Nephron (organoid): ENCODE data around the gene B4GALNT2.
"Not testable (repeated sequence)": the region's sequence is repeated elsewhere in the genome, so short reads cannot be mapped to it uniquely, and the experiment has no call there.

Source experiments
- H3K27ac Mint-ChIP-seq, 3 experiments: 2 replicates each; pipeline ENCODE4 v1.8.0; 2020; ENCODE audit warnings: mixed read lengths in 3 of 3, mild to moderate bottlenecking in 2 of 3, moderate library complexity in 1 of 3
- H3K27me3 Mint-ChIP-seq: 2 replicates; pipeline ENCODE4 v1.8.0; 2021; ENCODE audit warnings: low read depth, mild to moderate bottlenecking, moderate library complexity, mixed read lengths
- H3K36me3 Mint-ChIP-seq: 2 replicates; pipeline ENCODE4 v1.8.0; 2020; ENCODE audit warnings: low read depth, mixed read lengths
- H3K4me1 Mint-ChIP-seq: 2 replicates; pipeline ENCODE4 v1.8.0; 2020; ENCODE audit warnings: mixed read lengths
- H3K4me3 Mint-ChIP-seq, 3 experiments: 2 replicates each; pipeline ENCODE4 v1.8.0; 2020; ENCODE audit warnings: mild to moderate bottlenecking in 3 of 3, mixed read lengths in 3 of 3, moderate library complexity in 2 of 3
- H3K9me3 Mint-ChIP-seq: 2 replicates; pipeline ENCODE4 v1.8.0; 2020; ENCODE audit warnings: mixed read lengths
- CTCF ChIP-seq, 3 experiments: fragments of 200-600 bp; sonication (generic); IDR thresholded peaks; one replicate each; pipeline ENCODE4 v1.5.0; 2021; ENCODE audit warnings: antibody characterized with exemption in 3 of 3; ENCODE audit not compliant: unreplicated experiment in 3 of 3

The B4GALNT2 gene

GRCh38 chr17:49125449-49125848 lies 7.1 kb upstream of the B4GALNT2 start:
- H3K27me3 Mint-ChIP-seq, result peaks cover 36% of the 10 kb centered on the region
- peaks cover 35% of the 10 kb centered on the region for H3K9me3 Mint-ChIP-seq
- no peak for TF ChIP-seq CTCF (IDR thresholded peaks at IDR 0.05; ENCODE audit: unreplicated experiment in 3 of 3)

GRCh38 chr17:49126183-49126859 lies 6.2 kb upstream of the B4GALNT2 start:
- H3K4me3 Mint-ChIP-seq, H3K36me3 Mint-ChIP-seq, H3K4me1 Mint-ChIP-seq, H3K27ac Mint-ChIP-seq: not testable (repeated sequence)
- peaks cover 45% of the 10 kb centered on the region for H3K27me3 Mint-ChIP-seq
- H3K9me3 Mint-ChIP-seq, result peaks cover 37% of the 10 kb centered on the region

More at GRCh38 chr17:49125449-49125848, 7.1 kb upstream of the B4GALNT2 start:
- Mint-ChIP-seq H3K27ac (no peak overlapping the region), H3K4me3 (no peak overlapping the region), H3K36me3 (peaks cover 4% of the 10 kb centered on the region), H3K4me1 (no peaks in the 10 kb centered on the region)

- H3K4me3 Mint-ChIP-seq, H3K36me3 Mint-ChIP-seq, H3K27ac Mint-ChIP-seq, H3K4me1 Mint-ChIP-seq: not testable (repeated sequence)
- peaks cover 36% of the 10 kb centered on the region for H3K9me3 Mint-ChIP-seq
- H3K27me3 Mint-ChIP-seq, result peaks cover 72% of the 10 kb centered on the region
These were observed 3.1 kb upstream of the B4GALNT2 start for GRCh38 chr17:49129359-49129950.

GRCh38 chr17:49130891-49131290 lies 1.7 kb upstream of the B4GALNT2 start:
- Mint-ChIP-seq H3K4me1 (peaks cover 4% of the 10 kb centered on the region), H3K4me3 (no peak overlapping the region), H3K27me3 (peaks cover 83% of the 10 kb centered on the region), H3K36me3 (peaks cover 4% of the 10 kb centered on the region), H3K9me3 (peaks cover 36% of the 10 kb centered on the region), H3K27ac (no peak overlapping the region)
- TF ChIP-seq CTCF (IDR thresholded peaks at IDR 0.05; ENCODE audit: unreplicated experiment in 3 of 3), result no peak

GRCh38 chr17:49132317-49132698 lies 261 bp upstream of the B4GALNT2 start:
- Mint-ChIP-seq H3K36me3 (peaks cover 4% of the 10 kb centered on the region), H3K4me1 (peaks cover 4% of the 10 kb centered on the region), H3K27ac (no peak overlapping the region), H3K9me3 (peaks cover 36% of the 10 kb centered on the region), H3K27me3 (peaks cover 91% of the 10 kb centered on the region), H3K4me3 (peak overlapping the region; percentile 50 to 81 (median 67))
- TF ChIP-seq CTCF (IDR thresholded peaks at IDR 0.05; ENCODE audit: unreplicated experiment in 3 of 3), result no peak

- Mint-ChIP-seq H3K36me3 (no peaks in the 10 kb centered on the region), H3K27ac (no peak overlapping the region), H3K27me3 (peaks cover 52% of the 10 kb centered on the region), H3K4me3 (no peak overlapping the region), H3K4me1 (peaks cover 4% of the 10 kb centered on the region), H3K9me3 (peaks cover 5% of the 10 kb centered on the region)
- TF ChIP-seq CTCF (IDR thresholded peaks at IDR 0.05; ENCODE audit: unreplicated experiment in 3 of 3), result no peak
These were observed 3.8 kb downstream of the B4GALNT2 start for GRCh38 chr17:49136335-49136734.

GRCh38 chr17:49145654-49146053 lies 13.1 kb downstream of the B4GALNT2 start:
- H3K27me3 Mint-ChIP-seq, result peaks cover 45% of the 10 kb centered on the region
- not testable (repeated sequence) for H3K4me1 Mint-ChIP-seq, H3K9me3 Mint-ChIP-seq, H3K36me3 Mint-ChIP-seq, H3K4me3 Mint-ChIP-seq, H3K27ac Mint-ChIP-seq
